CD14-positive monocyte (primary cell): ENCODE results near the gene REPIN1. TPM values are rescaled to one million over a fixed set of nuclear protein-coding genes. Genes with fewer than 3 reads are reported as not detected.

Source experiments
- DNase-seq, 3 donors: peaks; one replicate each; pipeline ENCODE4 v3.0.0-alpha.2; 2011 to 2022
- H2AFZ ChIP-seq: 2 replicates; pipeline ENCODE4 v1.6.0; 2012; ENCODE audit warnings: mild to moderate bottlenecking, low read depth, low read length, inconsistent platforms; ENCODE audit not compliant: insufficient read depth, poor library complexity, severe bottlenecking
- H3K27ac ChIP-seq, 2 donors: 1 replicate in 1 of 2; 2 replicates in 1 of 2; pipeline ENCODE4 v1.5.1; 2012 to 2013; ENCODE audit warnings: low read length in 2 of 2, control low read depth in 1 of 2, inconsistent platforms in 1 of 2, low read depth in 1 of 2, mild to moderate bottlenecking in 1 of 2
- H3K27me3 ChIP-seq, 2 donors: one replicate each; pipeline versions ENCODE4 v1.6.0 to v1.6.1; 2011 to 2013; ENCODE audit warnings: low read length in 2 of 2; ENCODE audit not compliant: control insufficient read depth in 2 of 2, insufficient read depth in 2 of 2
- H3K36me3 ChIP-seq, 2 donors: replicated peaks in 1 of 2; 1 replicate in 1 of 2; 2 replicates in 1 of 2; pipeline versions ENCODE4 v1.5.1 to v1.6.1; 2012 to 2013; ENCODE audit warnings: low read length in 2 of 2, control low read depth in 1 of 2, inconsistent platforms in 1 of 2, mild to moderate bottlenecking in 1 of 2; ENCODE audit not compliant: insufficient read depth in 2 of 2, control insufficient read depth in 1 of 2
- H3K4me1 ChIP-seq, 2 donors: 1 replicate in 1 of 2; 2 replicates in 1 of 2; pipeline versions ENCODE4 v1.5.1 to v1.6.1; 2012 to 2013; ENCODE audit warnings: low read length in 2 of 2, control low read depth in 1 of 2, inconsistent platforms in 1 of 2, mild to moderate bottlenecking in 1 of 2, moderate library complexity in 1 of 2; ENCODE audit not compliant: insufficient read depth in 2 of 2, control insufficient read depth in 1 of 2
- H3K4me2 ChIP-seq: replicated peaks from 2 replicates; pipeline ENCODE3; 2012; ENCODE audit warnings: low read length, moderate library complexity, mild to moderate bottlenecking; ENCODE audit not compliant: poor library complexity, severe bottlenecking; ENCODE audit errors: extremely low read depth
- H3K4me3 ChIP-seq, 3 experiments: fragments of 200-600 bp in 1 of 3; sonication (generic) in 1 of 3; replicated peaks in 1 of 3; 1 replicate in 2 of 3; 2 replicates in 1 of 3; pipeline ENCODE4 v1.5.1; 2011 to 2013; ENCODE audit warnings: low read length in 3 of 3, mild to moderate bottlenecking in 3 of 3, control low read depth in 2 of 3, low read depth in 2 of 3, inconsistent platforms in 1 of 3, moderate library complexity in 1 of 3
- H3K79me2 ChIP-seq: 2 replicates; pipeline ENCODE4 v1.6.0; 2012; ENCODE audit warnings: mild to moderate bottlenecking, control low read depth, inconsistent platforms, low read length, moderate library complexity; ENCODE audit not compliant: insufficient read depth
- H3K9ac ChIP-seq: 2 replicates; pipeline ENCODE4 v1.6.0; 2017; ENCODE audit warnings: low read length, mild to moderate bottlenecking; ENCODE audit not compliant: insufficient read depth, poor library complexity, severe bottlenecking
- H3K9me3 ChIP-seq, 2 donors: replicated peaks in 1 of 2; 1 replicate in 1 of 2; 2 replicates in 1 of 2; pipeline versions ENCODE4 v1.5.1 to v1.6.1; 2012 to 2013; ENCODE audit warnings: low read length in 2 of 2, control low read depth in 1 of 2; ENCODE audit not compliant: control insufficient read depth in 1 of 2, insufficient read depth in 1 of 2
- H4K20me1 ChIP-seq: 2 replicates; pipeline ENCODE4 v1.6.0; 2012; ENCODE audit warnings: mild to moderate bottlenecking, low read length, control low read depth, moderate library complexity; ENCODE audit not compliant: insufficient read depth
- H3K27ac Mint-ChIP-seq, 7 donors: one replicate each; pipeline ENCODE4 v1.8.0; 2020; ENCODE audit warnings: mild to moderate bottlenecking in 7 of 7, mixed read lengths in 7 of 7, moderate library complexity in 6 of 7, inconsistent platforms in 2 of 7
- H3K27me3 Mint-ChIP-seq, 3 donors: one replicate each; pipeline ENCODE4 v1.8.0; 2021 to 2022; ENCODE audit warnings: low read depth in 3 of 3, mild to moderate bottlenecking in 3 of 3, mixed read lengths in 3 of 3, moderate library complexity in 3 of 3, inconsistent platforms in 1 of 3
- H3K36me3 Mint-ChIP-seq, 2 donors: one replicate each; pipeline ENCODE4 v1.8.0; 2020; ENCODE audit warnings: mixed read lengths in 2 of 2, inconsistent platforms in 1 of 2, mild to moderate bottlenecking in 1 of 2
- H3K4me1 Mint-ChIP-seq: one replicate; pipeline ENCODE4 v1.8.0; 2020; ENCODE audit warnings: mild to moderate bottlenecking, mixed read lengths
- H3K4me3 Mint-ChIP-seq, 2 donors: one replicate each; pipeline ENCODE4 v1.8.0; 2020; ENCODE audit warnings: mild to moderate bottlenecking in 2 of 2, mixed read lengths in 2 of 2, moderate library complexity in 1 of 2
- H3K9me3 Mint-ChIP-seq, 7 donors: one replicate each; pipeline ENCODE4 v1.8.0; 2020 to 2022; ENCODE audit warnings: mixed read lengths in 7 of 7, mild to moderate bottlenecking in 6 of 7, moderate library complexity in 6 of 7, inconsistent platforms in 2 of 7
- WGBS: methylation state at CpG from one replicate; pipeline ENCODE4 v1.1.5; 2013; ENCODE audit warnings: missing lambda C conversion rate; ENCODE audit not compliant: insufficient coverage; 5-methylcytosine and 5-hydroxymethylcytosine counted together
- intact Hi-C, 2 donors: fragments of 100-400 bp; cut with micrococcal nuclease; formaldehyde crosslinking; loops; one replicate each; pipeline versions ENCODE4 v1.15.0 to v1.15.1; 2023
- polyA plus RNA-seq, 3 donors: library from polyadenylated mRNA; depleted of rRNA in 1 of 3; unstranded in 2 of 3; stranded (reverse) in 1 of 3; fragments of 300-500 nt in 2 of 3; fragments of >200 nt in 1 of 3; fragmentation: Illumina TruSeq in 2 of 3; gene quantifications; 1 replicate in 2 of 3; 2 replicates in 1 of 3; pipeline ENCODE4 v1.2.3, GENCODE V29; 2012 to 2021
- TF ChIP-seq, protein P1 (sequence below): fragments of 200-600 bp; IDR thresholded peaks from one replicate; pipeline ENCODE4 v1.8.0; 2022; ENCODE audit warnings: antibody characterized with exemption, mild to moderate bottlenecking

The REPIN1 gene
- polyA plus RNA-seq, 3 donors: 32.7 to 42.9 (median 39.0) TPM

DNA sequence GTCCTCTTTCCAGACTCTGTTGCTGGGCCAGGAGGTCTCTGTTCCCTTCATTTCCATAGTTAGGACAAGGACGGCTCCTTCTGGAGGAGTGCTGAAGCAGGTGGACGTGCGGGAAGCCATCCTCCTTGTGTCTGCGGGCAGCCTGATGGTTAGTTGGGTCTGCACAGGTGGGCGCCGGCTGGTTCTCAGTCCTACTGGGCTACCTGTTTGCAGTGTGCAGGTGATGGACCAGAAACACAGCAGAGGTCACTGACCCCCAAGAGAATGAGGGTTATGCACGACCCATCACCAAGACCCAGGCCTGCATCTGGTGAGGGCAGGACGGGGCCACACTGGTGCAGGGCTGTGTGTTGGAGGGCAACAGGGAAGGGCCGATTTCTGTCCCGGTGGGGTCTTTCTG lies 35.0 kb upstream of the REPIN1 start:
- intact Hi-C loops: no loop called here
- no peaks in the 10 kb centered on the region for H3K9me3 Mint-ChIP-seq
- no peak overlapping the region for H3K4me2 ChIP-seq
- no peaks in the 10 kb centered on the region for H3K4me1 ChIP-seq
- no peaks in the 10 kb centered on the region for H3K4me1 Mint-ChIP-seq
- no peak overlapping the region for H2AFZ ChIP-seq
- H4K20me1 ChIP-seq: no peaks in the 10 kb centered on the region
- DNase-seq: no peak
- H3K27ac Mint-ChIP-seq: no peak overlapping the region
- H3K36me3 Mint-ChIP-seq: peaks cover 24 to 28% of the 10 kb centered on the region in 2 donors
- TF ChIP-seq, protein P1, sequence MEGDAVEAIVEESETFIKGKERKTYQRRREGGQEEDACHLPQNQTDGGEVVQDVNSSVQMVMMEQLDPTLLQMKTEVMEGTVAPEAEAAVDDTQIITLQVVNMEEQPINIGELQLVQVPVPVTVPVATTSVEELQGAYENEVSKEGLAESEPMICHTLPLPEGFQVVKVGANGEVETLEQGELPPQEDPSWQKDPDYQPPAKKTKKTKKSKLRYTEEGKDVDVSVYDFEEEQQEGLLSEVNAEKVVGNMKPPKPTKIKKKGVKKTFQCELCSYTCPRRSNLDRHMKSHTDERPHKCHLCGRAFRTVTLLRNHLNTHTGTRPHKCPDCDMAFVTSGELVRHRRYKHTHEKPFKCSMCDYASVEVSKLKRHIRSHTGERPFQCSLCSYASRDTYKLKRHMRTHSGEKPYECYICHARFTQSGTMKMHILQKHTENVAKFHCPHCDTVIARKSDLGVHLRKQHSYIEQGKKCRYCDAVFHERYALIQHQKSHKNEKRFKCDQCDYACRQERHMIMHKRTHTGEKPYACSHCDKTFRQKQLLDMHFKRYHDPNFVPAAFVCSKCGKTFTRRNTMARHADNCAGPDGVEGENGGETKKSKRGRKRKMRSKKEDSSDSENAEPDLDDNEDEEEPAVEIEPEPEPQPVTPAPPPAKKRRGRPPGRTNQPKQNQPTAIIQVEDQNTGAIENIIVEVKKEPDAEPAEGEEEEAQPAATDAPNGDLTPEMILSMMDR: no peak
- no peak overlapping the region for H3K4me3 Mint-ChIP-seq
- H3K9me3 ChIP-seq: no peaks in the 10 kb centered on the region
- WGBS: 92% methylated on average over 10 of the region's 10 CpGs
- peaks cover 11 to 26% of the 10 kb centered on the region in 2 donors for H3K36me3 ChIP-seq
- no peak overlapping the region for H3K9ac ChIP-seq
- H3K27me3 ChIP-seq: no peaks in the 10 kb centered on the region
- H3K27ac ChIP-seq: no peak overlapping the region
- no peak overlapping the region for H3K4me3 ChIP-seq
- H3K79me2 ChIP-seq: no peaks in the 10 kb centered on the region
- peaks cover 0 to under 1% (median 0%) of the 10 kb centered on the region in 3 donors for H3K27me3 Mint-ChIP-seq

DNA sequence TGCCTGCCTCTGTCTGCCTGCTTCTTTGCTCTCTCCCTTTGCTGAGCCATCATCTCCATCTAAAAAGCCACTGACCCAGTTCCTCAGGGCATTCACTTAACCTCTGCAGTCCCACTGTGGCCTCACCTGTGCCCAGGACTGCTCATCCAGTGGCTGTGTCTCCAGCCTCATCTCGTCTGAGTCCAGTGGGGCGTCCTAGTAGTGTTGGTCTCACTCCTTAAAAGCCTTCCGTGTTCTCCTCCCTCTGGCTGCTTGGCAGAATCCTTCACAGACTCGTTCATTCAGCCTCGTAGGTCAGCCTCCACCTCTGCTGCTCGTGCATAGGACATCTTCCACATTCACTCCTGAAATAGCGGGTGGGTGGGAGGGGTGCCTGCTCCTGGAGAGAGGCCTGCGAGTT lies 34.5 kb upstream of the REPIN1 start:
- Mint-ChIP-seq H3K36me3 (peaks cover 19 to 24% of the 10 kb centered on the region in 2 donors), H3K4me3 (no peak overlapping the region), H3K9me3 (no peaks in the 10 kb centered on the region), H3K27ac (no peak overlapping the region), H3K4me1 (no peaks in the 10 kb centered on the region), H3K27me3 (peaks cover under 1 to 2% (median 1%) of the 10 kb centered on the region in 3 donors)
- no peaks in the 10 kb centered on the region for H3K9me3 ChIP-seq
- no peaks in the 10 kb centered on the region for H3K79me2 ChIP-seq
- H3K4me2 ChIP-seq: no peak overlapping the region
- 100% methylated on average over 3 of the region's 8 CpGs for WGBS
- H3K4me1 ChIP-seq: no peaks in the 10 kb centered on the region
- no peak overlapping the region for H2AFZ ChIP-seq
- no peak overlapping the region for H3K9ac ChIP-seq
- H3K36me3 ChIP-seq: peaks cover 11 to 22% of the 10 kb centered on the region in 2 donors
- H4K20me1 ChIP-seq: no peaks in the 10 kb centered on the region
- intact Hi-C loops: no loop called here
- H3K27me3 ChIP-seq: no peaks in the 10 kb centered on the region
- no peak overlapping the region for H3K27ac ChIP-seq
- DNase-seq: no peak
- H3K4me3 ChIP-seq: no peak overlapping the region
- TF ChIP-seq, protein P1: no peak
